ENCODE measurements around the gene MTHFD2L. TPM values are rescaled to one million over a fixed set of nuclear protein-coding genes. Genes with fewer than 3 reads are reported as not detected.
"Not testable (repeated sequence)": the region's sequence is repeated elsewhere in the genome, so short reads cannot be mapped to it uniquely, and the experiment has no call there.

Gene MTHFD2L
- total RNA-seq, 1 experiment from 2014 or later: 24.1 TPM

- DNase-seq: no peak
- H3K27me3 Mint-ChIP-seq (ENCODE audit: unreplicated experiment): no peaks in the 10 kb centered on the region
- H3K27ac Mint-ChIP-seq (ENCODE audit: unreplicated experiment): no peak overlapping the region
- intact Hi-C loops (cut with micrococcal nuclease; ENCODE audit: unreplicated experiment): no loop called here
- TF ChIP-seq CTCF (IDR thresholded peaks at IDR 0.05; ENCODE audit: unreplicated experiment): no peak
- no TSS peak for BruUV-seq (replicated peaks)
- CTCF ChIA-PET: no interaction called here
- peaks cover under 1% of the 10 kb centered on the region for H3K4me1 Mint-ChIP-seq (ENCODE audit: low read depth, unreplicated experiment)
- no peaks in the 10 kb centered on the region for H3K36me3 Mint-ChIP-seq (ENCODE audit: insufficient read depth, unreplicated experiment)
- H3K9me3 Mint-ChIP-seq (ENCODE audit: low read depth, unreplicated experiment): peaks cover 6% of the 10 kb centered on the region
- H3K4me3 Mint-ChIP-seq (ENCODE audit: low read depth, unreplicated experiment): no peak overlapping the region
These were observed 30.2 kb upstream of the MTHFD2L start for GRCh38 chr4:74127745-74128144.

GRCh38 chr4:74130843-74131242 lies 27.1 kb upstream of the MTHFD2L start:
- H3K36me3 Mint-ChIP-seq (ENCODE audit: insufficient read depth, unreplicated experiment); H3K27me3 Mint-ChIP-seq (ENCODE audit: unreplicated experiment); CTCF ChIA-PET; H3K27ac Mint-ChIP-seq (ENCODE audit: unreplicated experiment); H3K4me3 Mint-ChIP-seq (ENCODE audit: low read depth, unreplicated experiment); H3K9me3 Mint-ChIP-seq (ENCODE audit: low read depth, unreplicated experiment); BruUV-seq (replicated peaks); DNase-seq: not testable (repeated sequence)
- H3K4me1 Mint-ChIP-seq (ENCODE audit: low read depth, unreplicated experiment): peaks cover 25% of the 10 kb centered on the region
- intact Hi-C loops (cut with micrococcal nuclease; ENCODE audit: unreplicated experiment): loop anchor here (5.0 to 10.0 kb wide), 5 partner anchors 34 to 536 kb away; partner anchors contain the start of genes CXCL1 and CXCL2

GRCh38 chr4:74132188-74132587 lies 25.7 kb upstream of the MTHFD2L start:
- intact Hi-C loops (cut with micrococcal nuclease; ENCODE audit: unreplicated experiment): loop anchor here (5.0 to 10.0 kb wide), 5 partner anchors 35 to 537 kb away; partner anchors contain the start of genes CXCL1 and CXCL2
- CTCF ChIA-PET; BruUV-seq (replicated peaks); H3K9me3 Mint-ChIP-seq (ENCODE audit: low read depth, unreplicated experiment); H3K36me3 Mint-ChIP-seq (ENCODE audit: insufficient read depth, unreplicated experiment); H3K27me3 Mint-ChIP-seq (ENCODE audit: unreplicated experiment); H3K4me3 Mint-ChIP-seq (ENCODE audit: low read depth, unreplicated experiment); DNase-seq; H3K27ac Mint-ChIP-seq (ENCODE audit: unreplicated experiment): not testable (repeated sequence)
- peaks cover 25% of the 10 kb centered on the region for H3K4me1 Mint-ChIP-seq (ENCODE audit: low read depth, unreplicated experiment)

- peaks cover 6% of the 10 kb centered on the region for H3K9me3 Mint-ChIP-seq (ENCODE audit: low read depth, unreplicated experiment)
- peak overlapping the region; percentile 24 for H3K27ac Mint-ChIP-seq (ENCODE audit: unreplicated experiment)
- BruUV-seq (replicated peaks): no TSS peak
- peaks cover 25% of the 10 kb centered on the region for H3K4me1 Mint-ChIP-seq (ENCODE audit: low read depth, unreplicated experiment)
- CTCF ChIA-PET: interaction anchor here (0.9 to 2.9 kb wide), 5 partner anchors 21 to 134 kb away, joined by 6 to 21 read pairs (median 13); partner anchors contain the start of genes CXCL2 and CXCL5
- H3K4me3 Mint-ChIP-seq (ENCODE audit: low read depth, unreplicated experiment): no peak overlapping the region
- H3K27me3 Mint-ChIP-seq (ENCODE audit: unreplicated experiment): no peaks in the 10 kb centered on the region
- DNase-seq: no peak
- intact Hi-C loops (cut with micrococcal nuclease; ENCODE audit: unreplicated experiment): loop anchor here (5.0 to 10.0 kb wide), 5 partner anchors 36 to 538 kb away; partner anchors contain the start of genes CXCL1 and CXCL2
- no peak for TF ChIP-seq CTCF (IDR thresholded peaks at IDR 0.05; ENCODE audit: unreplicated experiment)
- no peaks in the 10 kb centered on the region for H3K36me3 Mint-ChIP-seq (ENCODE audit: insufficient read depth, unreplicated experiment)
These were observed 25.0 kb upstream of the MTHFD2L start for GRCh38 chr4:74132944-74133343.

- Mint-ChIP-seq H3K9me3 (ENCODE audit: low read depth, unreplicated experiment) (peaks cover 6% of the 10 kb centered on the region), H3K27me3 (ENCODE audit: unreplicated experiment) (no peaks in the 10 kb centered on the region), H3K36me3 (ENCODE audit: insufficient read depth, unreplicated experiment) (no peaks in the 10 kb centered on the region), H3K27ac (ENCODE audit: unreplicated experiment) (peak overlapping the region; percentile 24), H3K4me3 (ENCODE audit: low read depth, unreplicated experiment) (peak overlapping the region; percentile 30), H3K4me1 (ENCODE audit: low read depth, unreplicated experiment) (peaks cover 25% of the 10 kb centered on the region)
- BruUV-seq (replicated peaks): TSS peak; percentile 94
- peak; percentile 77 for DNase-seq
- CTCF ChIA-PET: interaction anchor here (0.6 to 2.9 kb wide), 9 partner anchors 22 to 522 kb away, joined by 3 to 21 read pairs (median 5); partner anchors contain the start of genes CXCL2, CXCL3 and CXCL5
- intact Hi-C loops (cut with micrococcal nuclease; ENCODE audit: unreplicated experiment): loop anchor here (1.0 to 10.0 kb wide), 7 partner anchors 37 to 539 kb away; partner anchors contain the start of genes CXCL1, CXCL2 and CXCL5
- TF ChIP-seq CTCF (IDR thresholded peaks at IDR 0.05; ENCODE audit: unreplicated experiment): peak; percentile 38
These were observed 24.0 kb upstream of the MTHFD2L start for GRCh38 chr4:74133786-74134499.

Data from Calu3 (cell line).